Ishikawa (cell line): Measurements from ENCODE around the gene TOX2.

Experiments used
- CEBPB ChIP-seq: IDR thresholded peaks from 2 replicates; pipeline ENCODE4 v1.6.1; 2012
- CREB1 ChIP-seq: IDR thresholded peaks from 2 replicates; pipeline ENCODE4 v1.6.1; 2012; ENCODE audit warnings: low read depth
- EGR1 ChIP-seq: IDR thresholded peaks from 2 replicates; pipeline ENCODE4 v1.6.1; 2012
- EP300 ChIP-seq: IDR thresholded peaks from 2 replicates; pipeline ENCODE4 v1.6.1; 2012; ENCODE audit warnings: borderline replicate concordance
- FOXM1 ChIP-seq: IDR thresholded peaks from 2 replicates; pipeline ENCODE4 v1.6.1; 2012; ENCODE audit warnings: low read depth, borderline replicate concordance
- MAX ChIP-seq: IDR thresholded peaks from 2 replicates; pipeline ENCODE4 v1.6.1; 2012
- RAD21 ChIP-seq: IDR thresholded peaks from 2 replicates; pipeline ENCODE4 v1.6.1; 2012; ENCODE audit warnings: low read depth
- REST ChIP-seq: IDR thresholded peaks from 2 replicates; pipeline ENCODE4 v1.6.1; 2012; ENCODE audit warnings: low read depth, mild to moderate bottlenecking
- TAF1 ChIP-seq: IDR thresholded peaks from 2 replicates; pipeline ENCODE4 v1.6.1; 2012; ENCODE audit warnings: low read depth, mild to moderate bottlenecking
- TCF12 ChIP-seq: IDR thresholded peaks from 2 replicates; pipeline ENCODE4 v1.6.1; 2012; ENCODE audit warnings: low read depth
- YY1 ChIP-seq: IDR thresholded peaks from 2 replicates; pipeline ENCODE4 v1.6.1; 2012; ENCODE audit warnings: low read depth
- ZBTB7A ChIP-seq: IDR thresholded peaks from 2 replicates; pipeline ENCODE4 v1.6.1; 2012; ENCODE audit warnings: low read depth

GRCh38 chr20:43916881-43917371 is 2.3 kb downstream of the TOX2 start:
- TF ChIP-seq MAX (no peak), EGR1 (no peak), YY1 (no peak), REST (no peak), CEBPB (no peak), EP300 (no peak), TCF12 (no peak), ZBTB7A (no peak), RAD21 (no peak), FOXM1 (no peak), CREB1 (no peak), TAF1 (no peak)
